NCI-H1105 (cell line): ENCODE data around the gene MAGI2.

Experiments
- DNase-seq: peaks from one replicate; lab custom pipeline; 2025; lab: John Stamatoyannopoulos, UW

The MAGI2 gene

GRCh38 chr7:78225534-78225933 is 1227.9 kb downstream of the MAGI2 start:
- DNase-seq: no peak

- DNase-seq: no peak
Measured at GRCh38 chr7:78224923-78225322, 1228.5 kb downstream of the MAGI2 start.

GRCh38 chr7:78223598-78223997 is 1229.9 kb downstream of the MAGI2 start:
- no peak for DNase-seq

GRCh38 chr7:78222001-78222751 is 1231.3 kb downstream of the MAGI2 start:
- no peak for DNase-seq

- DNase-seq: no peak
Measured at GRCh38 chr7:78220754-78221153, 1232.7 kb downstream of the MAGI2 start.

- no peak for DNase-seq
Measured at GRCh38 chr7:78218876-78219275, 1234.6 kb downstream of the MAGI2 start.

- no peak for DNase-seq
Measured at GRCh38 chr7:78218051-78218450, 1235.4 kb downstream of the MAGI2 start.

- DNase-seq: no peak
Measured at GRCh38 chr7:78215199-78215598, 1238.3 kb downstream of the MAGI2 start.

GRCh38 chr7:78213402-78213801 is 1240.1 kb downstream of the MAGI2 start:
- DNase-seq: no peak

GRCh38 chr7:78212476-78213060 is 1240.9 kb downstream of the MAGI2 start:
- DNase-seq: no peak

- no peak for DNase-seq
Measured at GRCh38 chr7:78207269-78207668, 1246.2 kb downstream of the MAGI2 start.

GRCh38 chr7:78206769-78207168 is 1246.7 kb downstream of the MAGI2 start:
- no peak for DNase-seq

- no peak for DNase-seq
Measured at GRCh38 chr7:78203042-78203720, 1250.3 kb downstream of the MAGI2 start.

- no peak for DNase-seq
Measured at GRCh38 chr7:78198756-78199155, 1254.7 kb downstream of the MAGI2 start.

- no peak for DNase-seq
Measured at GRCh38 chr7:78197447-78197846, 1256.0 kb downstream of the MAGI2 start.

- no peak for DNase-seq
Measured at GRCh38 chr7:78195281-78195680, 1258.2 kb downstream of the MAGI2 start.

- DNase-seq: no peak
Measured at GRCh38 chr7:78194611-78195010, 1258.9 kb downstream of the MAGI2 start.

- no peak for DNase-seq
Measured at GRCh38 chr7:78191475-78192079, 1261.9 kb downstream of the MAGI2 start.

- DNase-seq: no peak
Measured at GRCh38 chr7:78189762-78190161, 1263.7 kb downstream of the MAGI2 start.

GRCh38 chr7:78185149-78185745 is 1268.2 kb downstream of the MAGI2 start:
- no peak for DNase-seq

- DNase-seq: no peak
Measured at GRCh38 chr7:78184299-78184698, 1269.2 kb downstream of the MAGI2 start.

- no peak for DNase-seq
Measured at GRCh38 chr7:78179827-78180477, 1273.5 kb downstream of the MAGI2 start.
